H1 (cell line): ENCODE data around the gene IDH2. TPM values are rescaled to one million over a fixed set of nuclear protein-coding genes. Genes with fewer than 3 reads are reported as not detected.

ENCODE experiments used
- BCL11A ChIP-seq, 2 experiments: IDR thresholded peaks; one replicate each; pipeline ENCODE4 v1.6.1; 2011; ENCODE audit warnings: low read depth in 2 of 2, low read length in 2 of 2, mild to moderate bottlenecking in 2 of 2
- GTF2F1 ChIP-seq: IDR thresholded peaks from 2 replicates; pipeline ENCODE4 v1.6.1; 2012; ENCODE audit warnings: low read depth, low read length, improper control_type of control experiment, borderline replicate concordance
- POLR2AphosphoS5 ChIP-seq: IDR thresholded peaks from 2 replicates; pipeline ENCODE4 v1.6.1; 2011; ENCODE audit warnings: low read depth, low read length
- RBBP5 ChIP-seq: IDR thresholded peaks from 2 replicates; pipeline ENCODE4 v1.7.1; 2012; ENCODE audit warnings: low read depth, mild to moderate bottlenecking, inconsistent platforms, low read length, moderate library complexity, borderline replicate concordance
- YY1 ChIP-seq: IDR thresholded peaks from 2 replicates; pipeline ENCODE4 v1.6.1; 2011; ENCODE audit warnings: low read depth, mild to moderate bottlenecking, low read length
- polyA plus RNA-seq, 7 experiments: library from polyadenylated mRNA; depleted of rRNA in 3 of 7; stranded (reverse) in 5 of 7; unstranded in 2 of 7; fragments of >200 nt in 5 of 7; fragments of 200-250 nt in 2 of 7; gene quantifications; 1 replicate in 5 of 7; 2 replicates in 1 of 7; 4 replicates in 1 of 7; pipeline versions ENCODE4 v1.2.1 to v1.2.3, GENCODE V29; 2011 to 2013; ENCODE audit warnings: missing spikeins in 2 of 7, mixed read lengths in 2 of 7
- total RNA-seq: library from RNA; stranded (reverse); fragmentation: NEBNext Ultra II Directional; extraction: Animal tissue kit (Norgen Biotek cat#: 25700); gene quantifications from 2 replicates; pipeline ENCODE4 v1.2.1, GENCODE V29; 2021
- TF ChIP-seq, protein P1 (sequence below): fragments of 300-600 bp; sonication (generic); IDR thresholded peaks from 2 replicates; pipeline ENCODE4 v1.7.1; 2012; ENCODE audit warnings: low read length, moderate library complexity, mild to moderate bottlenecking, inconsistent platforms; ENCODE audit not compliant: insufficient replicate concordance

IDH2 gene
- total and polyA plus RNA-seq, 2 of the 8 experiments (the other 6 are each of a cell fraction or from before 2014, with no cell fraction given), result 64.2 to 84.6 TPM

DNA sequence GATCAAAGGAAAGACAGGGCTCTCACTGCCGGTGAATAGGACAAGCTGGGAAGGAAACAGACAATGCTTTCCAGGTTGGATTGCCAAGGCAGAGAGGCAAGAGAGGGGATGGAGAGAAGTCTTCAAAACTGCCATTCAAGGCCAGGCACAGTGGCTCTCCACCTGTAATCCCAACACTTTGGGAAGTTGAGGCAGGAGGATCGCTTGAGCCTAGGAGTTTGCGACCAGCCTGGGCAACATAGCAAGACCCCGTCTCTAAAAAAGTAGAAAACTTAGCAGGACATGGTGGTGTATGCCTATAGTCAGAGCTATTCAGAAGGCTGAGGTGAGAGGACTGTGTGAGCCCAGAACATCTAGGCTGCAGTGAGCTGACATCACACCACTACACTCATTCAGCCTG is 43.5 kb upstream of the IDH2 start (continued):
- TF ChIP-seq, protein P1, sequence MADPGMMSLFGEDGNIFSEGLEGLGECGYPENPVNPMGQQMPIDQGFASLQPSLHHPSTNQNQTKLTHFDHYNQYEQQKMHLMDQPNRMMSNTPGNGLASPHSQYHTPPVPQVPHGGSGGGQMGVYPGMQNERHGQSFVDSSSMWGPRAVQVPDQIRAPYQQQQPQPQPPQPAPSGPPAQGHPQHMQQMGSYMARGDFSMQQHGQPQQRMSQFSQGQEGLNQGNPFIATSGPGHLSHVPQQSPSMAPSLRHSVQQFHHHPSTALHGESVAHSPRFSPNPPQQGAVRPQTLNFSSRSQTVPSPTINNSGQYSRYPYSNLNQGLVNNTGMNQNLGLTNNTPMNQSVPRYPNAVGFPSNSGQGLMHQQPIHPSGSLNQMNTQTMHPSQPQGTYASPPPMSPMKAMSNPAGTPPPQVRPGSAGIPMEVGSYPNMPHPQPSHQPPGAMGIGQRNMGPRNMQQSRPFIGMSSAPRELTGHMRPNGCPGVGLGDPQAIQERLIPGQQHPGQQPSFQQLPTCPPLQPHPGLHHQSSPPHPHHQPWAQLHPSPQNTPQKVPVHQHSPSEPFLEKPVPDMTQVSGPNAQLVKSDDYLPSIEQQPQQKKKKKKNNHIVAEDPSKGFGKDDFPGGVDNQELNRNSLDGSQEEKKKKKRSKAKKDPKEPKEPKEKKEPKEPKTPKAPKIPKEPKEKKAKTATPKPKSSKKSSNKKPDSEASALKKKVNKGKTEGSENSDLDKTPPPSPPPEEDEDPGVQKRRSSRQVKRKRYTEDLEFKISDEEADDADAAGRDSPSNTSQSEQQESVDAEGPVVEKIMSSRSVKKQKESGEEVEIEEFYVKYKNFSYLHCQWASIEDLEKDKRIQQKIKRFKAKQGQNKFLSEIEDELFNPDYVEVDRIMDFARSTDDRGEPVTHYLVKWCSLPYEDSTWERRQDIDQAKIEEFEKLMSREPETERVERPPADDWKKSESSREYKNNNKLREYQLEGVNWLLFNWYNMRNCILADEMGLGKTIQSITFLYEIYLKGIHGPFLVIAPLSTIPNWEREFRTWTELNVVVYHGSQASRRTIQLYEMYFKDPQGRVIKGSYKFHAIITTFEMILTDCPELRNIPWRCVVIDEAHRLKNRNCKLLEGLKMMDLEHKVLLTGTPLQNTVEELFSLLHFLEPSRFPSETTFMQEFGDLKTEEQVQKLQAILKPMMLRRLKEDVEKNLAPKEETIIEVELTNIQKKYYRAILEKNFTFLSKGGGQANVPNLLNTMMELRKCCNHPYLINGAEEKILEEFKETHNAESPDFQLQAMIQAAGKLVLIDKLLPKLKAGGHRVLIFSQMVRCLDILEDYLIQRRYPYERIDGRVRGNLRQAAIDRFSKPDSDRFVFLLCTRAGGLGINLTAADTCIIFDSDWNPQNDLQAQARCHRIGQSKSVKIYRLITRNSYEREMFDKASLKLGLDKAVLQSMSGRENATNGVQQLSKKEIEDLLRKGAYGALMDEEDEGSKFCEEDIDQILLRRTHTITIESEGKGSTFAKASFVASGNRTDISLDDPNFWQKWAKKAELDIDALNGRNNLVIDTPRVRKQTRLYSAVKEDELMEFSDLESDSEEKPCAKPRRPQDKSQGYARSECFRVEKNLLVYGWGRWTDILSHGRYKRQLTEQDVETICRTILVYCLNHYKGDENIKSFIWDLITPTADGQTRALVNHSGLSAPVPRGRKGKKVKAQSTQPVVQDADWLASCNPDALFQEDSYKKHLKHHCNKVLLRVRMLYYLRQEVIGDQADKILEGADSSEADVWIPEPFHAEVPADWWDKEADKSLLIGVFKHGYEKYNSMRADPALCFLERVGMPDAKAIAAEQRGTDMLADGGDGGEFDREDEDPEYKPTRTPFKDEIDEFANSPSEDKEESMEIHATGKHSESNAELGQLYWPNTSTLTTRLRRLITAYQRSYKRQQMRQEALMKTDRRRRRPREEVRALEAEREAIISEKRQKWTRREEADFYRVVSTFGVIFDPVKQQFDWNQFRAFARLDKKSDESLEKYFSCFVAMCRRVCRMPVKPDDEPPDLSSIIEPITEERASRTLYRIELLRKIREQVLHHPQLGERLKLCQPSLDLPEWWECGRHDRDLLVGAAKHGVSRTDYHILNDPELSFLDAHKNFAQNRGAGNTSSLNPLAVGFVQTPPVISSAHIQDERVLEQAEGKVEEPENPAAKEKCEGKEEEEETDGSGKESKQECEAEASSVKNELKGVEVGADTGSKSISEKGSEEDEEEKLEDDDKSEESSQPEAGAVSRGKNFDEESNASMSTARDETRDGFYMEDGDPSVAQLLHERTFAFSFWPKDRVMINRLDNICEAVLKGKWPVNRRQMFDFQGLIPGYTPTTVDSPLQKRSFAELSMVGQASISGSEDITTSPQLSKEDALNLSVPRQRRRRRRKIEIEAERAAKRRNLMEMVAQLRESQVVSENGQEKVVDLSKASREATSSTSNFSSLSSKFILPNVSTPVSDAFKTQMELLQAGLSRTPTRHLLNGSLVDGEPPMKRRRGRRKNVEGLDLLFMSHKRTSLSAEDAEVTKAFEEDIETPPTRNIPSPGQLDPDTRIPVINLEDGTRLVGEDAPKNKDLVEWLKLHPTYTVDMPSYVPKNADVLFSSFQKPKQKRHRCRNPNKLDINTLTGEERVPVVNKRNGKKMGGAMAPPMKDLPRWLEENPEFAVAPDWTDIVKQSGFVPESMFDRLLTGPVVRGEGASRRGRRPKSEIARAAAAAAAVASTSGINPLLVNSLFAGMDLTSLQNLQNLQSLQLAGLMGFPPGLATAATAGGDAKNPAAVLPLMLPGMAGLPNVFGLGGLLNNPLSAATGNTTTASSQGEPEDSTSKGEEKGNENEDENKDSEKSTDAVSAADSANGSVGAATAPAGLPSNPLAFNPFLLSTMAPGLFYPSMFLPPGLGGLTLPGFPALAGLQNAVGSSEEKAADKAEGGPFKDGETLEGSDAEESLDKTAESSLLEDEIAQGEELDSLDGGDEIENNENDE, result no peak
- TF ChIP-seq RBBP5, result no peak
- no peak for TF ChIP-seq YY1
- TF ChIP-seq POLR2AphosphoS5, result no peak
- TF ChIP-seq BCL11A (IDR thresholded peaks at IDR 0.05; ENCODE audit: low read depth in 2 of 2, low read length in 2 of 2), result no peak
- no peak for TF ChIP-seq GTF2F1
